PC-9 (cell line): Measurements from ENCODE around the gene GNAL. TPM values are rescaled to one million over a fixed set of nuclear protein-coding genes. Genes with fewer than 3 reads are reported as not detected.

Experiments
- BruUV-seq: library from RNA; stranded (reverse); fragments of 400-500 nt; replicated peaks from 2 replicates; lab custom pipeline; 2021; lab: Mats Ljungman, UMichigan
- CTCF ChIA-PET: fragments of 300-600 bp; sonication (Branson Sonifier 250); formaldehyde crosslinking; loops from one replicate; lab custom pipeline; 2022; ENCODE audit warnings: antibody characterized with exemption; lab: Charles Lee
- POLR2A ChIA-PET: fragments of 300-600 bp; sonication (Branson Sonifier 250); formaldehyde crosslinking; loops from one replicate; lab custom pipeline; 2022; ENCODE audit warnings: antibody characterized with exemption; ENCODE audit not compliant: unreplicated experiment; lab: Charles Lee
- DNase-seq, 2 experiments: peaks; one replicate each; pipeline versions ENCODE4 v3.0.0 to v3.0.0-alpha.2; 2015 to 2022; ENCODE audit warnings: mixed read lengths in 1 of 2
- H2AFZ ChIP-seq: fragments of 200-600 bp; sonication (generic); 2 replicates; pipeline ENCODE4 v1.8.1; 2017; ENCODE audit warnings: antibody characterized with exemption
- H3F3A ChIP-seq: fragments of 200-600 bp; sonication (generic); 2 replicates; pipeline ENCODE4 v1.8.1; 2017; ENCODE audit warnings: antibody characterized with exemption, mild to moderate bottlenecking, low read depth; ENCODE audit not compliant: insufficient read depth
- H3K27ac ChIP-seq: fragments of 200-600 bp; sonication (generic); 2 replicates; pipeline ENCODE4 v1.6.1; 2016; ENCODE audit warnings: mixed run types
- H3K27me3 ChIP-seq: fragments of 200-600 bp; sonication (generic); 2 replicates; pipeline ENCODE4 v1.6.1; 2016; ENCODE audit warnings: low read depth, mixed run types; ENCODE audit not compliant: insufficient read depth
- H3K36me3 ChIP-seq: fragments of 200-600 bp; sonication (generic); 2 replicates; pipeline ENCODE4 v1.6.1; 2016; ENCODE audit warnings: low read depth, mixed run types
- H3K4me1 ChIP-seq: fragments of 200-600 bp; sonication (generic); replicated peaks from 2 replicates; pipeline ENCODE4 v1.6.1; 2016; ENCODE audit warnings: mixed run types; ENCODE audit not compliant: insufficient read depth
- H3K4me2 ChIP-seq: fragments of 200-600 bp; sonication (generic); 2 replicates; pipeline ENCODE4 v1.6.1; 2017; ENCODE audit warnings: mixed run types
- H3K4me3 ChIP-seq: fragments of 200-600 bp; sonication (generic); 2 replicates; pipeline ENCODE4 v1.6.1; 2016; ENCODE audit warnings: mixed run types
- H3K79me2 ChIP-seq: fragments of 200-600 bp; sonication (generic); 2 replicates; pipeline ENCODE4 v1.6.1; 2017; ENCODE audit warnings: low read depth, mixed run types
- H3K9me2 ChIP-seq: fragments of 200-600 bp; sonication (generic); 2 replicates; pipeline ENCODE4 v1.8.1; 2017; ENCODE audit warnings: mild to moderate bottlenecking; ENCODE audit not compliant: insufficient read depth
- H3K9me3 ChIP-seq: fragments of 200-600 bp; sonication (generic); 2 replicates; pipeline ENCODE4 v1.8.1; 2016; ENCODE audit warnings: low read depth; ENCODE audit not compliant: insufficient read depth
- H4K20me1 ChIP-seq: fragments of 200-600 bp; sonication (generic); 2 replicates; pipeline ENCODE4 v1.8.1; 2017; ENCODE audit not compliant: insufficient read depth
- EZH2 ChIP-seq: fragments of 200-600 bp; sonication (generic); IDR thresholded peaks from 2 replicates; pipeline ENCODE4 v1.8.0; 2017; ENCODE audit warnings: antibody characterized with exemption, low read depth
- intact Hi-C: fragments of 100-400 bp; cut with micrococcal nuclease; formaldehyde crosslinking; loops from one replicate; pipeline ENCODE4 v1.10.0; 2022; ENCODE audit not compliant: unreplicated experiment
- total RNA-seq: library from RNA; stranded (reverse); gene quantifications from 2 replicates; pipeline ENCODE4 v1.2.3, GENCODE V29; 2021
- TF ChIP-seq, protein P1 (sequence below): fragments of 200-600 bp; sonication (generic); conservative IDR thresholded peaks from 2 replicates; pipeline ENCODE4 v1.6.1; 2017; ENCODE audit warnings: mixed run types, antibody characterized with exemption, mild to moderate bottlenecking, moderate library complexity

The GNAL gene
- total RNA-seq, 1 experiment from 2014 or later = 3.3 TPM

DNA sequence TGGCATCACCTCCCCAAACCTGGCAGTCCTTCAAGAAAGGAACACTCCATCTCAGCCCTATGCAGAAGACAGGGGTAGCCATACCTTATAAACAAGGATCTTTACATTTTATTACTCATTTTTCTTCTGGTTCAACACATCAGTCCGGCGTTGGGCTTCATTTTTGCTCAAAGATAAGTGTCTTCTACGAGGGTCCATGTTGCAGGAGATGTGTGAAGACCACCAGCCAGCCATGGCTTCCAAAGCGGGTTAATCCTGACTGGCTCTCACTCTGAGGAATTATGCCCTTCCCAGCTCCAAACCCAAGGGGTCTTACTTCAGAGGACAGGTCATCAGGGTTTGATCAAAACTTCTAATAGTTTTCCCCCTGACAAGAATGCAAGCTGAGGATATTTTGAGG lies 23.9 kb upstream of the GNAL start:
- BruUV-seq = no TSS peak
- POLR2A ChIA-PET = no interaction called here
- Histone ChIP-seq H3K36me3 (no peaks in the 10 kb centered on the region), H3F3A (no peaks in the 10 kb centered on the region), H3K79me2 (no peaks in the 10 kb centered on the region), H2AFZ (no peak overlapping the region), H3K4me2 (no peak overlapping the region), H3K4me1 (no peaks in the 10 kb centered on the region), H3K27ac (no peak overlapping the region), H3K4me3 (no peak overlapping the region), H3K27me3 (peaks cover 98% of the 10 kb centered on the region), H3K9me3 (no peaks in the 10 kb centered on the region), H3K9me2 (no peaks in the 10 kb centered on the region), H4K20me1 (no peaks in the 10 kb centered on the region)
- no peak for DNase-seq
- CTCF ChIA-PET = no interaction called here
- TF ChIP-seq EZH2 = no peak
- TF ChIP-seq, protein P1, sequence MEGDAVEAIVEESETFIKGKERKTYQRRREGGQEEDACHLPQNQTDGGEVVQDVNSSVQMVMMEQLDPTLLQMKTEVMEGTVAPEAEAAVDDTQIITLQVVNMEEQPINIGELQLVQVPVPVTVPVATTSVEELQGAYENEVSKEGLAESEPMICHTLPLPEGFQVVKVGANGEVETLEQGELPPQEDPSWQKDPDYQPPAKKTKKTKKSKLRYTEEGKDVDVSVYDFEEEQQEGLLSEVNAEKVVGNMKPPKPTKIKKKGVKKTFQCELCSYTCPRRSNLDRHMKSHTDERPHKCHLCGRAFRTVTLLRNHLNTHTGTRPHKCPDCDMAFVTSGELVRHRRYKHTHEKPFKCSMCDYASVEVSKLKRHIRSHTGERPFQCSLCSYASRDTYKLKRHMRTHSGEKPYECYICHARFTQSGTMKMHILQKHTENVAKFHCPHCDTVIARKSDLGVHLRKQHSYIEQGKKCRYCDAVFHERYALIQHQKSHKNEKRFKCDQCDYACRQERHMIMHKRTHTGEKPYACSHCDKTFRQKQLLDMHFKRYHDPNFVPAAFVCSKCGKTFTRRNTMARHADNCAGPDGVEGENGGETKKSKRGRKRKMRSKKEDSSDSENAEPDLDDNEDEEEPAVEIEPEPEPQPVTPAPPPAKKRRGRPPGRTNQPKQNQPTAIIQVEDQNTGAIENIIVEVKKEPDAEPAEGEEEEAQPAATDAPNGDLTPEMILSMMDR = no peak
- intact Hi-C loops = no loop called here

DNA sequence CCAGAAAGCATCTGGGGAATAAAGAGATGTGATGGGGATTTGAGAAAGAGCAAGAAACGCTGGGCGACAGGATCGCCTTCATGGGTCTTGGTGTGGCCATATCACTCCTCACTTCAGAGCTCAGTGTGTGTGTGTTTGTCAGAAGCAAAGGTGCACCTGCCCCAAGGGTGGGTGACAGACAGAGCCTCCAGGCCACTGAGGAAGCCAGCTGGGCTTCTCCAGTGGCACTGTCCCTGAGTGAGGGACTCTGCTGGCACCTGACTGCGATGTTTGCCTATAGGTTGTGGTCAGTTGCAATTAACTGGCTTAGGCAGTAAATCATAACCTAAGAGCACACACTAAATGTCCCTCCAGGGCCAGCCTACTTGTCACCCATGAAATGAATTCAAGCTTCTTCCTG lies 23.5 kb upstream of the GNAL start:
- H3K79me2 ChIP-seq = no peaks in the 10 kb centered on the region
- H3K27me3 ChIP-seq = peaks cover 98% of the 10 kb centered on the region
- CTCF ChIA-PET = no interaction called here
- intact Hi-C loops = no loop called here
- H3K27ac ChIP-seq = no peak overlapping the region
- no peaks in the 10 kb centered on the region for H3F3A ChIP-seq
- TF ChIP-seq EZH2 = no peak
- TF ChIP-seq, protein P1 = no peak
- BruUV-seq = no TSS peak
- H4K20me1 ChIP-seq = no peaks in the 10 kb centered on the region
- no peaks in the 10 kb centered on the region for H3K9me3 ChIP-seq
- DNase-seq = no peak
- no peak overlapping the region for H3K4me2 ChIP-seq
- H3K4me3 ChIP-seq = no peak overlapping the region
- H3K4me1 ChIP-seq = no peaks in the 10 kb centered on the region
- no peak overlapping the region for H2AFZ ChIP-seq
- H3K9me2 ChIP-seq = no peaks in the 10 kb centered on the region
- POLR2A ChIA-PET = no interaction called here
- no peaks in the 10 kb centered on the region for H3K36me3 ChIP-seq

DNA sequence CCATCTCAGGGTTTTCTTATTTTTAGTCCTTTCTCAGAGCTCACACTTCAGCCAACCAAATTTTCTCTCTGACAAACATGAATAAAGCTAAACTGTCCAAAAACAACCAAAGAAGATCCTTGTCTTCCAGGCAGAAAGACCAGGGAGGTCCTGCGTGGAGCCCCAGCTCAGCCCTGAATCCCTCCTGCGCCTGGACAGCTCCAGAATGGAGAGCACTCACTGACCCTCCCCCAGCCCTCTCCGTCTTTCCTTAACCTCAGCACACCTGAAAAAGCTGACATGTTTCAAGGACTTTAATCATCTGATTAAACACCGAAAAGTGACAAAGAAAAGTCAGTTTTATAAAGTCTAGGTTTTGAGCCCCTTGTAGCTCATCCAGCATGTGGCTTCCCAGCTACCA lies 22.9 kb upstream of the GNAL start:
- Histone ChIP-seq H4K20me1 (no peaks in the 10 kb centered on the region), H3F3A (no peaks in the 10 kb centered on the region), H3K27ac (no peak overlapping the region), H3K9me2 (no peaks in the 10 kb centered on the region), H2AFZ (no peak overlapping the region), H3K36me3 (no peaks in the 10 kb centered on the region), H3K4me2 (no peak overlapping the region), H3K27me3 (peaks cover 98% of the 10 kb centered on the region), H3K79me2 (no peaks in the 10 kb centered on the region), H3K4me3 (no peak overlapping the region), H3K9me3 (no peaks in the 10 kb centered on the region), H3K4me1 (no peaks in the 10 kb centered on the region)
- intact Hi-C loops = no loop called here
- no peak for DNase-seq
- CTCF ChIA-PET = no interaction called here
- POLR2A ChIA-PET = no interaction called here
- TF ChIP-seq, protein P1 = no peak
- no peak for TF ChIP-seq EZH2
- no TSS peak for BruUV-seq
